HL-60/S4 (cell line): Measurements from ENCODE around the gene ANKRD24.
"Not testable (repeated sequence)": the region's sequence is repeated elsewhere in the genome, so short reads cannot be mapped to it uniquely, and the experiment has no call there.

Experiments used
- in situ Hi-C: fragments of 300-500 bp; cut with MboI; formaldehyde crosslinking; loops from 2 replicates; pipeline ENCODE4 v1.14.3; 2022; ENCODE audit warnings: low sequenced_read_pairs

Gene ANKRD24

DNA sequence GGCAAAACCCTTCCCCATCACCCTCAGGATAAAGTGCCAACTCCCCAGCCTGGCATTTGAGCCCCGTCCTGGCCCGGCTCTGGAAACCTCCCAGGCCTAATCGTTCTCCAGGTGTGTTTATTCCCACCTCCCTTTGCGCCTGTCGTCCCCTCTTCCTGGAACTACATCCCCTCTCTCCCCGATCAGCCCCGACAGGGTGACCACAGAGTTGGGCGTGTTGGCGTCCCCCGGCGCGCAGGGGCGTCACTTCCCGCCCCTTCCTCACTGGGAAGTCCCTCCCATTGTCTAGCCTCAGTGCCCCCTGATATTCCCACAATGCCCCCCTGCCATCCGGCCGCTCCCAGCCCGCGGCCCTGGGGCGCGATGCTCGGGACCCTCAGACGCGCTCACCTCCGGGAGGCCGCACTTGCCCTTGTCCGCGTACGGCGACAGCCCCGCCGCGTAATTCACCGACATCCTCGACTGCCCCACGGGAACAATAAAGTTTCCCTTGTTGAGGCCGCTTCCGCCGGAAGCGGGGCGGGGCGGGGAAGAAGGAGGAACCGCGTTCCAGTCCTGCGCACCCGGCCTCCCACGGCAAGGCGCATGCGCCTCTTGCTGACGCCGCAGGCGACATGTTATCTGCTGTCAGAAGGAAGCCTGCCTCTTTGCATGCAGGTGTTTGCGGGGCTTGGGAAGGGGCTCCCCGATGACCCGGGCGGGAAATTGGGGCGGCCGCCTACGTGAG, at the start of gene ANKRD24, which contains the start of gene SIRT6:
Gene ANKRD24 (plus strand): TSS at position 606 of the 727 bp plus-strand sequence. CDS start 3,737 bp downstream, outside the sequence.
Gene SIRT6 (minus strand): TSS at position 480 of the 727 bp plus-strand sequence. CDS start 24 bp downstream, at position 456.
- in situ Hi-C loops, result no loop called here

DNA sequence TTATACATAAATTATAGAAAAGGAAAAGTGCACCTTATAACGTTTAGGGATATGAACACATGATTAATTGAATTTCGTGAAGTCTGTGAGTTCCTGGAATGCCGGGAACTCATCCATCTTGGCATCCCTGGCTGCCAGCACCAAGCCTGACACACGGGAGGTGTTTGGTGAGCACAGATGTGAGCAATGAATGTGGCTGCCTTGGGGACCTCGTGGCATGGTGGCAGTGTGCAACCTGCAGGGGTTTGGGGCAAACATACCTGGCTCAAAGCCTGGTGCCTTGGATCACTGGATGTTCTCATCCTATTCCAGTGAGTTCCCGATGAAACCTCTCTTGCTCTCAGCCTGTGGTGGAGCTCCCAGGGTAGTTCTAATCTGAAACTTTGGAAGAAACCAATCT, 48.1 kb upstream of the ANKRD24 start:
- in situ Hi-C loops, result no loop called here

DNA sequence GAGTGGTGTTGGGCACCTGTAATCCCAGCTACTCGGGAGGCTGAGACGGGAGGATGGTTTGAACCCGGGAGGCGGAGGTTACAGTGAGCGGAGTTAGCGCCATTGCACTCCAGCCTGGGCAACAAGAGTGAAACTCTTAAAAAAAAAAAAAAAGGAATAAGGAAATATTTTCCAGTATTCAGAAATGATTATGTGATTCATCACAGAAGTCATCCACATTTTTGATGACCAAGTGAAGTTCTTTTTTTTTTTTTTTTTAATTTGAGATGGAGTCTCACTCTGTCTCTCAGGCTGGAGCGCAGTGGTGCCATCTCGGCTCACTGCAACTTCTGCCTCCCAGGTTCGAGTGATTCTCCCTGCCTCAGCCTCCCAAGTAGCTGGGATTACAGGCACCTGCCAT, 47.1 kb upstream of the ANKRD24 start:
- in situ Hi-C loops, result not testable (repeated sequence)

DNA sequence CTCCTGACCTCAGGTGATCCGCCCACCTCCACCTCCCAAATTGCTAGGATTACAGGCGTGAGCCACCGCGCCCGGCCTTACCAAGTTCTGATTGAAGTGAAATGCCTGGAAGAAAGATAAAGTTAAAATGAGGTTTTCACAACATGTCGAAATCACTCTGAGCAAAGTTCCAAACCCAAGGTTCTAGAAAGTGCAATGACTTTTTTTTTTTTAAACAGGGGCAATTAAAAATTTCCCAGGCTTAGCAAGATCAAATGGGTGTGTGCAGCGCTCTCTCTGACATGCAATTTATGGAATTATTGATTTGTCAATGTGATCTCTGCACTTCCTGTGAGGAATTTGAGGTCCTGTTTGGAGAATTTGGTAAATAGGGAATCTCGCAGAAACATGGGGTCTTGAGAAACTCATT, 45.8 kb upstream of the ANKRD24 start:
- in situ Hi-C loops, result no loop called here

DNA sequence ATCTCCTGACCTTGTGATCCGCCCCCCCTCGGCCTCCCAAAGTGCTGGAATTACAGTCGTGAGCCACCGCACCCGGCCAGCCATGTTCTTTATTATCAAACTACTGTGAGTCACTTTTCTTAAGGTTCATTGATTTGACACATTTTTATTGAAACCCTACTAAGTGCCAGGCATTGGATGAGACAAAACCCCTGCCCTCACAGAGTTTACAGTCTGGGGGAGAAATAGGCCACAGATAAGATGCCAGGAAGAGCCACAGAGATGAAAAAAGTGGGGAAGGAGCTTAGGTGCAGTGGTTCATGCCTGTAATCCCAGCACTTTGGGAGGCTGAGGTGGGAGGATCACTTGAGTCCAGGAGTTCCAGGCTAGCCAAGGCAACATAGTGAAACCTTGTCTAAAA, 44.0 kb upstream of the ANKRD24 start:
- in situ Hi-C loops, result no loop called here

DNA sequence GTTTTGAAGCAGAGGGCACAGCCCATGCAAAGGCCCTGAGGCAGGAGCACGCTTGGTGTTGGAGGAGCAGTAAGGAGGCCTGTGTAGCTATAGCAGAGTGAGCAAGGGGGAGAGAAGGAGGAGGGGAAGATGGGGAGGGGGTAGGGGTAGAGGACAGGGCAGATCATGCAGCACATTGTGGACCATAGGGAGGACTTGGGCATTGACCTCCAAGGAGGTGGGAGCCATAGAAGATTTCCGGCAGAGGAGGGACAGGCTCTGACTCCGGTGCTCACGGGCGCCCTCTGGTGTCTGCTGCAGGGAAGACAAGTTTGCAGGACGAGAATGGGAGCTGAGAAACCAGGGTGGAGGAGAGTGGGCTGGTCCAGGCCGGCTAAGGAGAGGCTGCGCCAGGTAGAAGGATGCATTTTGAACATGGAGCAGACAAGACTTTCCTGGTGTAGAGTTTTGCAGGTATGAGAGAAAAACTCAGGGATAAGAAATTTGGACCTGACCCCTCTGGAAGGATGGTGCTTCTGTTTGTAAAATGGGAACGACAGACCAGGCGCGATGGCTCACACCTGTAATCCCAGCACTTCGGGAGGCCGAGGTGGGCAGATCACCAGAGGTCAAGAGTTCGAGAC, 42.8 kb upstream of the ANKRD24 start:
- in situ Hi-C loops, result no loop called here

DNA sequence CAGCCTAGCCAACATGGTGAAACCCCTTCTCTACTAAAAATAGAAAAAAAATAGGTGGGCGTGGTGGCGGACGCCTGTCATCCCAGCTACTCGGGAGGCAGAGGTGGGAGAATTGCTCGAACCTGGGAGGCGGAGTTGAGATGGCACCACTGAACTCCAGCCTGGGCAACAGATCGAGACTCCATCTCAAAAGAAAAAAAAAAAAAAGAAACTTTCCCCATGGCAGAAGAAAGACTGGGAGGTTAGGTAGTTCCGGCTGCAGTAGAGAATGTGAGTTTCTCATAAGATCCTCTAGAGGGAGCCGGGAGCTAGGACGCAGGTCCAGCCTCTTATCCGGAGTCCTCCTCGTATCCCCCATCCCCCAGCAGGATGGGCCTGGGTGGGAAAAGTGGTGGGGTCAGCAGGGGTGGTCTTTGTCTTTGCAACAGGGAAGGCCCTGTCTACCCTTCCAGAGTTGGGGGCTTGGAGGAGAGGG, 42.2 kb upstream of the ANKRD24 start:
- in situ Hi-C loops, result no loop called here

DNA sequence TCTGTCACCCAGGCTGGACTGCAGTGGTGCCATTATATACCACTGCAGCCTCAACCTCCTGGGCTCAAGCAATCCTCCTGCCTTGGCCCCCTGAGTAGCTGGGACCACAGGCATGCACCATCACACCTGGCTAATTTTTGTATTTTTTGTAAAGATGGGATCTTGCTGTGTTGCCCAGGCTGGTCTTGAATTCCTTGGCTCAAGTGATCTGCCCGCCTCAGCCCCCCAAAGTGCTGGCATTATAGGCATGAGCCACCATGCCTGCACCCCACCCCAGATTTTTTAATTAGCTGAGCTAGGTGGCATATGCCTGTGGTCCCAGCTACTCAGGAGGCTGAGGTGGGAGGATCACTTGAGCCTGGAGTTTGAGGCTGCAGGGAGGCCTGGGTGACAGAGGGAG, 39.6 kb upstream of the ANKRD24 start:
- in situ Hi-C loops, result not testable (repeated sequence)

DNA sequence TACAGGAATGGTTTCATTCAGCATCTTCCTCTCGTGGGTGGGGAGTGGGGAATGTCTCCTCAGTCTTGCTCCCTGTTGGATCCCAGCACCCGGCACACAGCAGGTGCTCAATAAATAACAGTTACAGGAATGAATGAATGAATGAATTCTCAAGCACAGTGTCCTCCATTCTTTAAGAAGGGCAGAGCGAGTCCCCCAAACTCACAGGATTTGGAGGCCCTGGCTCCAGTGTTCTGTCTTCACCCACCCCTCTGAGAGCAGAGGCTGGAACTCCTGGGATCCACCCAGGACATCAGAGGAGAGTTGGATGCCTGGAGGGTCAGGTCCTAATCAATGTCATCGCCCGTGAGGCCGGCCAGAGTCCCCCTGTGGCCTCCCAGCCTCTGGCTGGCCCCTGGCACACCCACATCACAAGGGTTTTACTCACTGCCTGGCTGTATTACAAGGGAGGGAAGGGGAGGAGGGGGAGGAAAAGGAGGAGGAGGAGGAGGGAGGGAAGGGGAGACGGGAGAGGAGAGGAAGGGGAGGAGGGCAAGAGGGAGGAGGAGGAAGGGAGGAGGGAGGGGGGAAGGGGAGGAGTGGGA, 37.7 kb upstream of the ANKRD24 start:
- in situ Hi-C loops, result no loop called here

DNA sequence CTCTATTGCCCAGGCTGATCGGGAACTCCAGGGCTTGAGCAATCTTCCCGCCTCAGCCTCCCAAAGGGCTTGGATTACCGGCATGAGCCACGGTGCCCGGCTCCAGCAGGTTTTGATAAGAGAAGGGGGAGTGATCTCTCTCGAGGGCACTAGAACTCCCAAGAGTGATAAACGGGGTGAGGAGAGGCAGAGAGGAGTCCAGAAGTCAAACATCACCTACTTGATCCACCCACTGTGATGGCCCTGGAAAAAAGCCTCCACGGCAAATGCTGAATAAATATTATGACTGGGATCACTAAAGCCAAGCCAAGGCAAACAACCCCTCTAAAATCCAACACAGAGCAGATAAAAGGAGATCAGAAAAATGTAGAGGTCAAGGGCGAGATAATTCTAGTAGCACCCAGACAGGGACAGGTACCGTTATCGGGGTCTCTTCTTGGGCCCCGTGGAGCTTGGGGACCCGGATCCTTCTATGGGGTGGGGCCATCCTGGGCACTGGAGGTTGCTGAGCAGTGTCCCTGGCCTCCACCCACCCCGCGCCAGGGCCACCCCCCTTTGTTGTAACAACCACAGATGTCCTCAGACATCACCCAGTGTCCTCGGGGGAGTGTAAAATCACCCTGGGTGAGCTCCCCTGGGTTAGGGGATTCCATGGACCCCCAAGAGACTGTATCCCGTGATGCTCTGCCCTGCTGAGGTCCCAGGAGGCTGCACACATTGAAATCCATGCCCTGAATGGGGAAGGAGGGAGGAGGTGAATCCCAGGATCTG, 32.8 kb upstream of the ANKRD24 start:
- in situ Hi-C loops, result no loop called here

DNA sequence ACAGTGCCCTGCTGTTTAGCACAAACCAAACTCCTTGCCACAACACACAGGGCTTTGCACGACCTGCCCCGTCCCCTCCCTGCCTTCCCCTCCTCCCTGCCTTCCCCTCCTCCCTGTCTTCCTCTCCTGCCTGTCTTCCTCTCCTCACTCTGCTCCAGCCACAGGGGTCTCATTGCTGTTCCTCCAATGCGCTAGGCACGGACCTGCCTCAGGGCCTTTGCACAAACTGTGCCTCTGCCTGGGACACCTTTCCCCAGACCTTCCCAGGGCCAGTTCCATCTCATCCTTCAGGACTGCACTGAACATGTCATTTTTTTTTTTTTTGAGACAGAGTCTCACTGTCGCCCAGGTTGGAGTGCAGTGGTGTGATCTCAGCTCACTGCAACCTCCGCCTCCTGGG, 30.9 kb upstream of the ANKRD24 start:
- in situ Hi-C loops, result no loop called here

DNA sequence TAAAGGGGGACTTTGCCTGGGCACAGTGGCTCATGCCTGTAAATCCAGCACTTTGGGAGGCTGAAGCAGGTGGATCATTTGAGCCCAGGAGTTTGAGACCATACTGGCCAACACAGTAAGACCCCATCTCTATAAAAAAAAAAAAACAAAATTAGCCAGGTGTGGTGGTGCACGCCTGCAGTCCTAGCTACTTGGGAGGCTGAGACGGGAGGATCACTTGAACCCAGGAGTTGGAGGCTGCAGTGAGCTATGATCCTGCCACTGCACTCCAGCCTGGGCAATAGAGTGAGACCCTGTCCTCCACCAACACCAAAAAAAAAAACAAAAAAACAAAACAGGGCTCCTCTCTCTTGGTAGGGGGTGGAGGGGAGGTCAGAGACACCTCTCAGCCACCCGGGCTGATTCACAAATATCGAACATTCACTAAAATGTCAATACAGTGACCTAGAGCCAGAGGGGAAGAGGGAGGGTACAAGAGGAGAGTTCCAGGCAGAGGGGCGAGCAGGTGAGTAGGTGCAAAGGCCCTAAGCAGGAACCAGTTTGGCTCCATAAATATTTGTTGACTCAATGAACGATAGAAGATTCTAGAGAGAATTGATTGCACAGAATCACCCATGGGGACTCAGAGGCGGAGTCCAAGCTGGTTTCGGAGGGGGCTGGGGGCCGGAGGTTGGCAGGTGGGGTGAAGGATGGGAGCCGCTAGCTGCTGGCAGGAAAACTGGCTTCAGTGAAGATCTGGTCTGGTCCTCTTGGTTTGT, 30.1 kb upstream of the ANKRD24 start:
- in situ Hi-C loops, result no loop called here

DNA sequence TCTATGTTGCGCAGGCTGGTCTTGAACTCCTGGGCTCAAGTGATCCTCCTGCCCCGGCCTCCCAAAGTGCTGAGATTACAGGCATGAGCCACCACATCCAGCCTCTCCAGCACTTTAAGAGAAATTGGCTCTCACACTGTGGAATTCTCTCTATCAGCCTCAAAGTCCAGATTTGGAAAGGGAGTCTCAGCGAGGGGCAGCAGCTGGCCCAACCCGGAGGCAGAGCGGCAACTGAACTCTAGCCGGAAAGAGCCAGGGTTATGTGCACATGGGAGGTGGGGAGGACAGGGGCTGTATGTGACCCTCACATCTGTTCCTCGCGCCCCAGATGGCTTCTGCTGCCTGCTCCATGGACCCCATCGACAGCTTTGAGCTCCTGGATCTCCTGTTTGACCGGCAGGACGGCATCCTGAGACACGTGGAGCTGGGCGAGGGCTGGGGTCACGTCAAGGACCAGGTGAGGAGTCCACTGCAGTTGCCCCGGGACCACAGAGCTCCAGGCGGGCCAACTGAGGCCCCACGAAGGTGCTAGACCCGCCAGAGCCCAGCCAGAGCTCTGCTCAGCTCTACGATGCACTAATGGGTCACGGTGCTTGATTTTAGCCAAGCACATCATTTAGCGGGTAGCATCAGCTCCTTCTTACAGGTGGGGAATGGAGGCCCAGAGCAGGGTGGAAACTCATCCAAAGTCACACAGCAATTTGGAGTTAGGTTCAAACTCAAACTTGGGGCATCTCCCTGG, 27.7 kb upstream of the ANKRD24 start:
- in situ Hi-C loops, result no loop called here

DNA sequence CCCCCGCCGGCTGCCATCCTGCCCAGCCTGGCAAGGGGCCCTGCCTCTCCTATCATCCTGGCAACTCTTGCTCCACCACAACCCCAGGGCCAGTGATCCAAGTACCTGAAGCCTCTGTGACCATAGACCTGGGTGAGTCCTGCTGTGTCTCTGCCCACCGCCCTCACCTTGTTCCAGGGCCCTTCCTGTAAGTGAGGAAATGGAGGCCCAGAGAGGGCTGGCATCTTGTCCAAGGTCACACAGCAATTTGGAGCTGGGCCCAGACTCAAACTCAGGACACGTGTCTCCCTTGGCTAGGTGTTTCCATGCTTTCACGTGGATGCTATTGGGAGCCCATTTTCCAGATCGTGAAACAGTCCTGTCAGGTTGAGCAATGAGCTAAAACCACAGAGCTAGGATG, 25.3 kb upstream of the ANKRD24 start:
- in situ Hi-C loops, result no loop called here

DNA sequence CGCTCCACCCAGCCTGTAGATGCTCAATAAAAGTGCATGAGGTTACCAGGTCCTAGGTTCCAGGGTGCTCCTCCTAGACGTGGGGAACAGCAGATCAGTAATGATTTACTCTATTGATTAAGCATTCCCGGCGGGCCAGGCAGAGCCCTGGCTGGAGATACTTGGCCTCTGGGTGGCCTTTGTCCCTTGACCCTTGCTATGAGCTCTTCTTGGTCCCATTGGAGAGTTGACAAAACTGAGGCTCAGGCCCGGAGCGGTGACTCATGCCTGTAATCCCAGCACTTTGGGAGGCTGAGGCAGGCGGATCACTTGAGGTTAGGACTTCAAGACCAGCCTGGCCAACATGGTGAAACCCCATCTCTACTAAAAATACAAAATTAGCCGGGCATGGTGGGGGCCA, 24.5 kb upstream of the ANKRD24 start:
- in situ Hi-C loops, result not testable (repeated sequence)

DNA sequence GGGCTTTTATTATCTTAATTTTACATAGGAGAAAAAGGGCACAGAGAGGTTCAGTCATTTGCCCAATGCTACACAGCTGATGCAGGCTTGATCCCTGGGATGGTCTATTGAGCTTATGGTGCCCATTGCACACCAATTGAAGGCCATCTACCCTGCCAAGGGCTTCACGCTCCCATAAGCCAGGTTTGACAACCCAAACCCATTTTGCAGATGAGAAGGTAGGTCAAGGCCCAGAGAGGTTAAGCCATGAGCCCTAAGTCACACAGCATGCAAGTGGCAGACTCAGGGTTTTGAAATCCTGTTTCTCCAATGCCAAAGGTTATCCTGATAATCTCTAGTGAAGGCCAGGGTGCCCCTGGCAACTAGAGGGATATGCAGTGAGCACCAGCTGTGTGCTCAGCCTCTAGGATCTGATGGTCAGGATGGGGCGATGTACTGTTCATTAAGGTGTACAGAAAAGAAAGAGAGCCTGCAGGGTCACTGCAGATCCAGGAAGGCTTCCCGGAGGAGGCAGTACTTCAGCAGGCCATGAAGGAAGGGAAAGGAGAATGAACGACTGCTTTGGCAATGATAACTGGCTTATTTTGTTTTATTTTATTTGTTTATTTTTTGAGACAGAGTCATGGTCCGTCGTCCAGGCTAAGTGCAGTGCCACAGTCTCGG, 20.9 kb upstream of the ANKRD24 start:
- in situ Hi-C loops, result no loop called here

DNA sequence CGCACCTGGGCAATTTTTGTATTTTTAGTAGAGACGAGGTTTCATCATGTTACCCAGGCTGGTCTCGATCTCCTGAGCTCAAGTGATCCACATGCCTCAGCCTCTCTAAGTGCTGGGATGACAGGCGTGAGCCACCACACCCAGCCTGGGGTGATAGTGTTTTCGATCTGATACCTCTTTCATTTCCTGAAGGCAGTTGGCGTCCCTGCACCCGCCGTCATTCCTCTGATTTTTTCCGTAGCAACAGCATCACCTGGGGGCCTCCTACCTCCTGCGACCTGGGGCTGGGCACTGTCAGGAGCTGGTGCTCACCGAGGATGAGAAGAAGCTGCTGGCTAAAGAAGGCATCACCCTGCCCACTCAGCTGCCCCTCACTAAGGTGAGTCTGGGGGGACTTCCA, 18.2 kb upstream of the ANKRD24 start:
- in situ Hi-C loops, result no loop called here

DNA sequence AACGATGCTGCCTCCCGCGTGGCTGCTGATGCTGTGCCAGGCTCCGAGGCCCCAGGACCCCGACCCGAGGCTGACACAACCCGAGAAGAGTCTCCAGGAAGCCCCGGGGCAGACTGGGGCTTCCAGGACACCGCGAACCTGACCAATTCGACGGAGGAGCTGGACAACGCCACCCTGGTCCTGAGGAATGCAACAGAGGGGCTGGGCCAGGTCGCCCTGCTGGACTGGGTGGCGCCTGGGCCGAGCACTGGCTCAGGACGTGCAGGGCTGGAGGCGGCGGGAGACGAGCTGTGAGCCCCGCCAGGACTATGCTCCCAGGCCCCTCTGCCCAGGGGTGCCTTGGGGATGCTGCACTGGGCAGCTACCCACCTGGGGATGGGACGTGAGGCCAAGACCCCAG, 10.8 kb upstream of the ANKRD24 start:
- in situ Hi-C loops, result no loop called here

DNA sequence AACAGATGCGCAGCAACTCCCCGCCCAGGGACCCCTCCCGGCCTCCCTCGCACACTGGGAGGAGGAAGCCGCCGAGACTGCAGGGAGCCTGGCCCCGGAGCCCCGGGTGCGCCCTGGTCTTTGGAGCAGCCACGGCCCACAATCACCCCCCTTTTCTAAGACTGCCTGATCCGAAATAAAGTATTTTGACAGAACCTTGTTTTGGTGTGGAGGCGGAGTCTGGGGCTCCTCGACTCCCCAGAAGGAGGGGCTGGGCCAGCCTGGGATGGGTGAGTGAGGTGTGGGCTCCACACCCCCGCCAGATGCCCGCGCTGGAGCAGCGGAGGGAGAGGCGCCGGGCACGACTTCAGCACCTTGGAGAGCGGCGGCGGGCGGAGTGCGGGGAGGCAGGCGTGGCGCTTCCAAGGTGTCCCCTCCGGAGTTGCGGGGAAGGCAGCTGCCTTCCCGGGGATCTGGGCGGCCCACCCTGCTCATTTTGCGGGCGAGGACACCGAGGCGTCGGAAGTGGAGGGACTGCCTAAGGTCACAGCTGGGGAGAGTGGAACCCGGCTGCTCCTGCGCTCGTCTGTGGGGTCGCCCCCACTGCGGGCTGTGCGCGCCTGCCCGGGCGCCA, 9.5 kb upstream of the ANKRD24 start:
- in situ Hi-C loops, result no loop called here
